Body of pancreas (tissue), 4 donors: ENCODE results near the gene TFAM.

Source experiments
- CTCF ChIP-seq, 7 experiments: fragments of 450-650 bp in 4 of 7; fragments of 200-600 bp in 3 of 7; sonication (generic) in 3 of 7; IDR thresholded peaks; one replicate each; pipeline ENCODE4 v1.5.1; 2016 to 2019; ENCODE audit warnings: antibody characterized with exemption in 7 of 7
- POLR2A ChIP-seq, 3 donors: fragments of 450-650 bp; IDR thresholded peaks; one replicate each; pipeline ENCODE4 v1.6.1; 2016; ENCODE audit warnings: antibody characterized with exemption in 3 of 3, mild to moderate bottlenecking in 2 of 3

GRCh38 chr10:58436071-58436470 lies 50.9 kb downstream of the TFAM start:
- TF ChIP-seq CTCF (IDR thresholded peaks at IDR 0.05) (no peak), POLR2A (IDR thresholded peaks at IDR 0.05) (no peak)
